Measurements from ENCODE around the gene GDF15.

GDF15 gene

GRCh38 chr19:18435842-18436670, 50.1 kb downstream of the GDF15 start:
- in situ Hi-C loops (cut with MboI; ENCODE audit: low sequenced_read_pairs, unreplicated experiment), result no loop called here
- no peak for TF ChIP-seq CTCF (IDR thresholded peaks at IDR 0.05; ENCODE audit: borderline replicate concordance, control extremely low read depth, extremely low read depth, insufficient read depth, missing control alignments)
- DNase-seq (ENCODE audit: low spot score), result no peak

GRCh38 chr19:18436671-18437490, 50.9 kb downstream of the GDF15 start:
- in situ Hi-C loops (cut with MboI; ENCODE audit: low sequenced_read_pairs, unreplicated experiment), result no loop called here
- TF ChIP-seq CTCF (IDR thresholded peaks at IDR 0.05; ENCODE audit: borderline replicate concordance, control extremely low read depth, extremely low read depth, insufficient read depth, missing control alignments), result no peak
- DNase-seq (ENCODE audit: low spot score), result peak; percentile 96

GRCh38 chr19:18437491-18438330, 51.8 kb downstream of the GDF15 start, which contains the start of gene ISYNA1:
Gene ISYNA1 (minus strand): TSS chr19:18438133. CDS start chr19:18437979, 154 bp downstream.
- in situ Hi-C loops (cut with MboI; ENCODE audit: low sequenced_read_pairs, unreplicated experiment), result no loop called here
- TF ChIP-seq CTCF (IDR thresholded peaks at IDR 0.05; ENCODE audit: borderline replicate concordance, control extremely low read depth, extremely low read depth, insufficient read depth, missing control alignments), result no peak
- peak; percentile 82 for DNase-seq (ENCODE audit: low spot score)

DNA sequence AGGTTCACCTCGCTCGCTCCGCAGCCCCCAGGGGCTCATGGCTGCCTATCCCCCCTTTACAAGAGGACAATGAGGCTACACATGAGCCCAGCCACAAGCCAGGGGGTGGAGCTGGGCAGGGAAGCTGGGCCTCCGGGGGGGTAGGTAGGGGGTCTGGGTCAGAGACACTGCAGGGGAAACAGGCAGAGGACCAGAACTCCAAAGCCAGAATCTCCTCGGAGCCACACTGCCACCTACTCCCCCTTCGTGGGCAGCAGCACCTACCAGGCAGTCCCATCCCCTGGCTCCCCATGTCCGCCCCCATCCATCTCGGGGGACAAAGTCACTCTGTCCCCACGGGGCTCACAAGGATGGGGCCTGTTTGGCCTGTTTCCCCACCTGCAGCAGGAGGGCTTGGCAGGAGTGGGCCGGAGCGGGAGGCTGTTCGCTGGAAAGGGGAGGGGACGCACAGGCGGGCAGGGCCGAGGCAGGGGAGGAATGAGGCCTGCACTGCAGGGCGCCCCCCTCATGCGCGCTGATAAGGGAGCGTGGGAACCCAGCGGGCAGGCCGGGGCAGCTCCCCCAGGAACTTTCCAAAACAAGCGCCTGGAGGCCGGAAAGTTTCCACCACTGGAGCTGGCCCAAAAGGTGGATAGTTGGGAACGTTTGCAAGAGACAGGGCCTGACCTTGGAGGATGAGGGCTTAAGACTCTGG, 52.5 kb downstream of the GDF15 start:
- in situ Hi-C loops (cut with MboI; ENCODE audit: low sequenced_read_pairs, unreplicated experiment), result no loop called here
- DNase-seq (ENCODE audit: low spot score), result no peak
- TF ChIP-seq CTCF (IDR thresholded peaks at IDR 0.05; ENCODE audit: borderline replicate concordance, control extremely low read depth, extremely low read depth, insufficient read depth, missing control alignments), result no peak

All from GM13976 (cell line).